DND-41 (cell line): ENCODE results near the gene SOCS3.
"Not testable (repeated sequence)": the region's sequence is repeated elsewhere in the genome, so short reads cannot be mapped to it uniquely, and the experiment has no call there.

Experiments used
- ATAC-seq: fragments of 200-7000 bp; cut with Tn5 transposase; 3 replicates; pipeline ENCODE4 v1.9.1; 2021; ENCODE audit warnings: low read depth; ENCODE audit not compliant: insufficient read depth
- DNase-seq: peaks from one replicate; pipeline ENCODE4 v3.0.0-alpha.2; 2020
- H2AFZ ChIP-seq: 2 replicates; pipeline ENCODE4 v1.6.0; 2012; ENCODE audit warnings: low read depth, low read length
- H3K27ac ChIP-seq: 2 replicates; pipeline ENCODE4 v1.5.1; 2012; ENCODE audit warnings: low read length, inconsistent platforms
- H3K27me3 ChIP-seq: fragments of 200-600 bp; sonication (generic); 2 replicates; pipeline ENCODE4 v1.6.0; 2012; ENCODE audit warnings: low read length, mild to moderate bottlenecking, inconsistent platforms; ENCODE audit not compliant: insufficient read depth, poor library complexity
- H3K36me3 ChIP-seq: 2 replicates; pipeline ENCODE4 v1.5.1; 2012; ENCODE audit warnings: low read length, inconsistent platforms; ENCODE audit not compliant: insufficient read depth
- H3K4me1 ChIP-seq: 2 replicates; pipeline ENCODE4 v1.5.1; 2012; ENCODE audit warnings: mild to moderate bottlenecking, low read length; ENCODE audit not compliant: insufficient read depth
- H3K4me2 ChIP-seq: 2 replicates; pipeline ENCODE4 v1.6.0; 2012; ENCODE audit warnings: mild to moderate bottlenecking, moderate library complexity, low read length, inconsistent platforms; ENCODE audit not compliant: insufficient read depth
- H3K4me3 ChIP-seq, 2 experiments: fragments of 200-600 bp in 1 of 2; shearing (Covaris generic) in 1 of 2; 2 replicates each; pipeline ENCODE4 v1.5.1; 2012 to 2016; ENCODE audit warnings: inconsistent platforms in 2 of 2, low read length in 2 of 2, mild to moderate bottlenecking in 2 of 2, low read depth in 1 of 2, moderate library complexity in 1 of 2
- H3K79me2 ChIP-seq: 2 replicates; pipeline ENCODE4 v1.6.0; 2012; ENCODE audit warnings: low read length, inconsistent platforms; ENCODE audit not compliant: insufficient read depth
- H3K9ac ChIP-seq: 2 replicates; pipeline ENCODE4 v1.6.0; 2012; ENCODE audit warnings: low read depth, mild to moderate bottlenecking, inconsistent platforms, low read length, moderate library complexity
- H3K9me3 ChIP-seq: 2 replicates; pipeline ENCODE4 v1.5.1; 2012; ENCODE audit warnings: low read length, moderate library complexity, mild to moderate bottlenecking, inconsistent platforms; ENCODE audit not compliant: insufficient read depth, severe bottlenecking
- H4K20me1 ChIP-seq: 2 replicates; pipeline ENCODE4 v1.6.0; 2012; ENCODE audit warnings: low read length; ENCODE audit not compliant: insufficient read depth
- EZH2 ChIP-seq: IDR thresholded peaks from 3 replicates; pipeline ENCODE4 v1.6.1; 2012; ENCODE audit warnings: borderline replicate concordance, low read depth, mild to moderate bottlenecking, moderate library complexity, low read length, inconsistent platforms; ENCODE audit not compliant: severe bottlenecking
- TF ChIP-seq, protein P1 (sequence below): IDR thresholded peaks from 2 replicates; pipeline ENCODE4 v1.5.1; 2012; ENCODE audit warnings: borderline replicate concordance, low read length, moderate library complexity, mild to moderate bottlenecking; ENCODE audit not compliant: poor library complexity, severe bottlenecking; ENCODE audit errors: extremely low read depth

SOCS3 gene

DNA sequence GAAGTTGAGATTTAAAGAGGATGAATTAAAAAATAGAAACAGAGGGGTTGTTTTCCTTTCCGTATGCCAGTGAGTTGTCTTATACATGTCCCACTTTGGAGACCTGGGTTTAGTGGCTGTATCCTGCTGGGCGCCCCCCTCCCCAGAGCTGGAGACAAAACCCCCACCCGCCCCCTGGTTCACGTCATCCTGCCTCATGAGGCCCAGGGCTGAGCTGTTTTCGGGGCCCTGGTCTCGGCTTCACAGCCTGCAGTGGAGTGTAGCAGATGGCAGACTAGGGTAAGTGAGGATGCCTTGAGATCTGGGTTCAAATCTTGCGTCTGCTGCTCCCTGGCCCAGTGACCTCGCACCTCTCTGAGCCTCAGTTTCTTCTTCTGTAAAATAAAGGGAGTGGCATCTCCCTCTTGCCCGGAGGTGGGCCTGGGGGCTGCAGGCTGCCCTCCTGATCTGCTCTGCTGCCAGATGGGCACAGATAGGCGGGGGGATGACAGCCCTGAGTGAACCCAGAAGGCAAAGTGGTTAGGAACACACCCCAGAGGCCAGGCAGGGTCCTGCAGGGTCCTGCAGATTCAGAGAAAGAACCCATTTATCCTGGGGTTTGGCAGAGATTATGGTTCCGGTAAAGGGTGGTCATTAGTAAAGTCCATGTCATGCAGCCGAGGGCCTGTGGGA, 45.1 kb downstream of the SOCS3 start:
- H3K27ac ChIP-seq: no peak overlapping the region

DNA sequence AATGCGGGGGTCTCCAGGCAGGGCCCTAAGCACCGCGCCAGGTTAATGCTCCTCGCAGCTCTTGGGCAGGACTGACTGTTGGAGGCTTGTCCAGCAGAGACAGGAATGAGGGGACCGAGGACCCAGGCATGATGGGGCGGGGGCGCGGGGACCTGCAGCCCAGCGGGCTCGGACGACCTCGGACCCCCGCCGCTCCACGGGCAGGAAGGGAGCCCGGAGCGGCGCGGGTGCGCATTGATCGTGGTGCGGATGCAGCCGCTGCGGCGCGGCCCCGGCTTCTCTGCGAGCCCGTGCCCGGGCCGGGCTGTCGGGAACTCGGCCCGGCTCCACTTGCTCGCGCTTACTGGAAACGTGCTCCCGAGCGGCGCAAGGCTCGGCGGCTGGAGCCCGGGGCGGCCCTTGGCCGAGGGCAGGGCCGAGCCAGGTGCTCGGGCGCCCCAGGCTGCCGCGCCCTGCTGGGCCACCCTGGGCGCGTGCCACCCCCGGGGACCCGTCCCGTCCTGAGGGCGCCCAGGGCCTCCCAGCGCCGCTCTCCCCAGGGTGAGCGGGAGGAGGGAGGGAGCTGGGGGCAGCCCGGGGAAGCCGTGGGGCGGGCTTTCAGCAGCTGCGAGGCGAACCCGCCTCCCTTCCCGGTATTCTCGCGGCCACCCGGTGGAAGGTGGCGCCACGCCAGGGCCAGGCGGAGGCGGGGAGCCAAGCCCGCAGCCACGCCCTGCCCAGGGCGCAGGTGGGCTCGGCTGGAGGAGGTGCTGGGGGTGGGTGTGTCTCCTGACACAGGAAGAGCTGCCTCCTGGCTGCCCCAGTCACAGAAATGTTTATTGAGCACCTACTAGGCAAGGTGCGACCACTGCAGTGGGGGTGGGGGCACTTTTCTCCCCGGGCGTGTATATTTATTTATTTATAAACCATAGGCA, 45.9 kb downstream of the SOCS3 start:
- peaks cover 30% of the 10 kb centered on the region for H3K27me3 ChIP-seq
- H4K20me1 ChIP-seq: no peaks in the 10 kb centered on the region
- H3K4me3 ChIP-seq: no peak overlapping the region
- no peaks in the 10 kb centered on the region for H3K79me2 ChIP-seq
- H3K9ac ChIP-seq: no peak overlapping the region
- peaks cover 10% of the 10 kb centered on the region for H3K4me1 ChIP-seq
- DNase-seq (peak; percentile 78), ATAC-seq (peak; percentile 88)
- peak overlapping the region; percentile 55 for H3K4me2 ChIP-seq
- H3K36me3 ChIP-seq: no peaks in the 10 kb centered on the region
- no peaks in the 10 kb centered on the region for H3K9me3 ChIP-seq
- TF ChIP-seq EZH2: no peak
- TF ChIP-seq, protein P1, sequence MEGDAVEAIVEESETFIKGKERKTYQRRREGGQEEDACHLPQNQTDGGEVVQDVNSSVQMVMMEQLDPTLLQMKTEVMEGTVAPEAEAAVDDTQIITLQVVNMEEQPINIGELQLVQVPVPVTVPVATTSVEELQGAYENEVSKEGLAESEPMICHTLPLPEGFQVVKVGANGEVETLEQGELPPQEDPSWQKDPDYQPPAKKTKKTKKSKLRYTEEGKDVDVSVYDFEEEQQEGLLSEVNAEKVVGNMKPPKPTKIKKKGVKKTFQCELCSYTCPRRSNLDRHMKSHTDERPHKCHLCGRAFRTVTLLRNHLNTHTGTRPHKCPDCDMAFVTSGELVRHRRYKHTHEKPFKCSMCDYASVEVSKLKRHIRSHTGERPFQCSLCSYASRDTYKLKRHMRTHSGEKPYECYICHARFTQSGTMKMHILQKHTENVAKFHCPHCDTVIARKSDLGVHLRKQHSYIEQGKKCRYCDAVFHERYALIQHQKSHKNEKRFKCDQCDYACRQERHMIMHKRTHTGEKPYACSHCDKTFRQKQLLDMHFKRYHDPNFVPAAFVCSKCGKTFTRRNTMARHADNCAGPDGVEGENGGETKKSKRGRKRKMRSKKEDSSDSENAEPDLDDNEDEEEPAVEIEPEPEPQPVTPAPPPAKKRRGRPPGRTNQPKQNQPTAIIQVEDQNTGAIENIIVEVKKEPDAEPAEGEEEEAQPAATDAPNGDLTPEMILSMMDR: peak; percentile 11
- H3K27ac ChIP-seq: no peak overlapping the region
- no peak overlapping the region; the same call in 1 of the 2 replicates for H2AFZ ChIP-seq

More for the DNA sequence above, 45.1 kb downstream of the SOCS3 start:
- H3K27me3 ChIP-seq: peaks cover 30% of the 10 kb centered on the region
- no peaks in the 10 kb centered on the region for H3K79me2 ChIP-seq
- no peak for DNase-seq
- H3K4me1 ChIP-seq: peaks cover 10% of the 10 kb centered on the region
- H3K4me2 ChIP-seq: no peak overlapping the region
- no peak overlapping the region for H3K4me3 ChIP-seq
- no peak overlapping the region for H3K9ac ChIP-seq
- H3K36me3 ChIP-seq: no peaks in the 10 kb centered on the region
- no peak overlapping the region for H2AFZ ChIP-seq
- no peak for ATAC-seq
- TF ChIP-seq EZH2: no peak
- TF ChIP-seq, protein P1: no peak
- no peaks in the 10 kb centered on the region for H3K9me3 ChIP-seq
- no peaks in the 10 kb centered on the region for H4K20me1 ChIP-seq

DNA sequence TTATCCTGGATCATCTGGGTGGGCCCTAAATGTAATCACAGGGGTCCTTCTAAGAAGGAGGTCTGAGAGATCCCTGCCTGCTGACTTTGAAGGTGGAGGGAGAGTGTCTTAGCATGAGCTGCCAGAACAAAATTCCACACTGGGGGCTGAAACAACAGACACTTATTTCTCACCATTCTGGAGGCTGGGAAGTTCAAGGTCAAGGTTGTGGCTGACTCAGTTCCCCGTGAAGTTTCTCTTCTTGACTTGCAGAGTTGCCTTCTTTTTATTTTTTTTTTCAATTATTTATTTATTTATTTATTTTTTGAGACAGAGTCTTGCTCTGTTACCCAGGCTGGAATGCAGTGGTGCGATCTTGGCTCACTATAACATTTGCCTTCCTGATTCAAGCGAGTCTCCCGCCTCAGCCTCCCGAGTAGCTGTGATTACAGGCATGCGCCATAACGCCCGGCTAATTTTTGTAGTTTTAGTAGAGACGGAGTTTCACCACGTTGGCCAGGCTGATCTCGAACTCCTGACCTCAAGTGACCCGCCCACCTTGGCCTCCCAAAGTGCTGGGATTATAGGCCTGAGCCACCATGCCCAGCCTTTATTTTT, 50.1 kb downstream of the SOCS3 start:
- H3K79me2 ChIP-seq, H3K36me3 ChIP-seq, H3K9me3 ChIP-seq, H3K9ac ChIP-seq, ATAC-seq, H3K4me3 ChIP-seq, H4K20me1 ChIP-seq, H3K27ac ChIP-seq, DNase-seq, H2AFZ ChIP-seq, H3K4me2 ChIP-seq: not testable (repeated sequence)
- Histone ChIP-seq H3K27me3 (peaks cover 19% of the 10 kb centered on the region), H3K4me1 (peaks cover 10% of the 10 kb centered on the region)
